H1 (cell line): Measurements from ENCODE around the gene CIROP. TPM values are rescaled to one million over a fixed set of nuclear protein-coding genes. Genes with fewer than 3 reads are reported as not detected.
A peak's percentile ranks its signal among the peaks of the same experiment; 100 is the strongest.

Source experiments
- CTCF ChIA-PET: fragments of 300-600 bp; sonication (Branson Sonifier 250); formaldehyde crosslinking; loops from one replicate; lab custom pipeline; 2021; ENCODE audit not compliant: partially characterized antibody; lab: Charles Lee
- POLR2A ChIA-PET: fragments of 300-600 bp; sonication (Branson Sonifier 250); formaldehyde crosslinking; loops from one replicate; lab custom pipeline; 2021; ENCODE audit warnings: inconsistent platforms; ENCODE audit not compliant: partially characterized antibody; lab: Charles Lee
- DNase-seq, 2 experiments: peaks; one replicate each; pipeline versions ENCODE4 v3.0.0 to v3.0.0-alpha.2; 2010 to 2022; ENCODE audit warnings: low spot score in 2 of 2, low read depth in 1 of 2, mixed read lengths in 1 of 2
- FAIRE-seq: peaks from 2 replicates; lab custom pipeline; 2011; peaks lifted over from hg19 to GRCh38; lab: Jason Lieb, UNC
- H2AFZ ChIP-seq: 2 replicates; pipeline ENCODE4 v1.8.1; 2012; ENCODE audit warnings: low read length, inconsistent platforms
- H2AK5ac ChIP-seq: 2 replicates; pipeline ENCODE4 v1.6.1; 2013; ENCODE audit warnings: low read depth, low read length
- H2BK120ac ChIP-seq: replicated peaks from 2 replicates; pipeline ENCODE3; 2013; ENCODE audit warnings: low read depth, low read length, inconsistent platforms
- H2BK12ac ChIP-seq: 2 replicates; pipeline ENCODE4 v1.6.1; 2013; ENCODE audit warnings: low read depth, low read length
- H2BK15ac ChIP-seq: 2 replicates; pipeline ENCODE4 v1.6.1; 2013; ENCODE audit warnings: low read length
- H2BK20ac ChIP-seq: 2 replicates; pipeline ENCODE4 v1.6.1; 2013; ENCODE audit warnings: low read length
- H2BK5ac ChIP-seq: 2 replicates; pipeline ENCODE4 v1.6.1; 2013; ENCODE audit warnings: low read depth, low read length
- H3K14ac ChIP-seq: 2 replicates; pipeline ENCODE4 v1.6.1; 2013; ENCODE audit warnings: inconsistent platforms; ENCODE audit not compliant: insufficient read length
- H3K18ac ChIP-seq: 2 replicates; pipeline ENCODE4 v1.6.1; 2013; ENCODE audit warnings: low read length; ENCODE audit errors: extremely low read depth
- H3K23ac ChIP-seq: 2 replicates; pipeline ENCODE4 v1.6.1; 2013; ENCODE audit warnings: inconsistent platforms; ENCODE audit not compliant: insufficient read length
- H3K23me2 ChIP-seq: 2 replicates; pipeline ENCODE4 v1.6.1; 2013; ENCODE audit warnings: low read depth, low read length
- H3K27ac ChIP-seq: 2 replicates; pipeline ENCODE4 v1.6.1; 2011; ENCODE audit warnings: low read depth, low read length, inconsistent platforms
- H3K27me3 ChIP-seq, 4 experiments: replicated peaks in 1 of 4; 1 replicate in 1 of 4; 2 replicates in 3 of 4; pipeline versions ENCODE4 v1.6.1 to v1.8.1; 2011 to 2013; ENCODE audit warnings: low read length in 3 of 4, mild to moderate bottlenecking in 3 of 4, inconsistent platforms in 2 of 4, mixed read lengths in 2 of 4, moderate library complexity in 1 of 4; ENCODE audit not compliant: control insufficient read depth in 3 of 4, insufficient read depth in 3 of 4; ENCODE audit errors: extremely low read depth in 1 of 4
- H3K36me3 ChIP-seq, 4 experiments: 2 replicates each; pipeline versions ENCODE4 v1.6.1 to v1.8.1; 2011 to 2013; ENCODE audit warnings: mild to moderate bottlenecking in 4 of 4, low read length in 3 of 4, moderate library complexity in 2 of 4, control low read depth in 1 of 4, inconsistent platforms in 1 of 4; ENCODE audit not compliant: insufficient read depth in 4 of 4, control insufficient read depth in 2 of 4
- H3K4ac ChIP-seq: replicated peaks from 2 replicates; pipeline ENCODE3; 2013; ENCODE audit warnings: low read length, low read depth, mixed read lengths, inconsistent platforms; ENCODE audit not compliant: insufficient read length
- H3K4me1 ChIP-seq, 4 experiments: replicated peaks in 1 of 4; 1 replicate in 1 of 4; 2 replicates in 3 of 4; pipeline versions ENCODE4 v1.6.1 to v1.8.1; 2011 to 2013; ENCODE audit warnings: low read length in 3 of 4, inconsistent platforms in 2 of 4, mixed read lengths in 1 of 4; ENCODE audit not compliant: insufficient read depth in 4 of 4, control insufficient read depth in 3 of 4
- H3K4me2 ChIP-seq, 2 experiments: 2 replicates each; pipeline versions ENCODE4 v1.6.1 to v1.8.1; 2011 to 2013; ENCODE audit warnings: low read depth in 2 of 2, low read length in 2 of 2, control low read depth in 1 of 2, inconsistent platforms in 1 of 2, mild to moderate bottlenecking in 1 of 2; ENCODE audit not compliant: insufficient read depth in 1 of 2
- H3K4me3 ChIP-seq, 4 experiments: fragments of 200-600, 300-600 bp in 1 of 4; sonication (generic), shearing (Covaris generic), sonication (Bioruptor Twin) in 1 of 4; 2 replicates each; pipeline versions ENCODE4 v1.5.1 to v1.8.1; 2011 to 2016; ENCODE audit warnings: low read length in 4 of 4, low read depth in 3 of 4, control low read depth in 2 of 4, inconsistent platforms in 2 of 4, mild to moderate bottlenecking in 2 of 4, mixed read lengths in 1 of 4, moderate library complexity in 1 of 4; ENCODE audit not compliant: insufficient read depth in 2 of 4; ENCODE audit errors: extremely low read depth in 1 of 4
- H3K56ac ChIP-seq: replicated peaks from 2 replicates; pipeline ENCODE3; 2013; ENCODE audit warnings: low read depth, mild to moderate bottlenecking, mixed read lengths, low read length, inconsistent platforms; ENCODE audit not compliant: insufficient read length
- H3K79me1 ChIP-seq: 2 replicates; pipeline ENCODE4 v1.6.1; 2013; ENCODE audit warnings: low read depth, low read length, control low read depth
- H3K79me2 ChIP-seq, 2 experiments: 2 replicates each; pipeline versions ENCODE4 v1.6.1 to v1.8.1; 2012 to 2013; ENCODE audit warnings: low read length in 2 of 2, mild to moderate bottlenecking in 2 of 2, inconsistent platforms in 1 of 2; ENCODE audit not compliant: insufficient read depth in 2 of 2, control insufficient read depth in 1 of 2
- H3K9ac ChIP-seq, 4 experiments: replicated peaks in 1 of 4; 1 replicate in 1 of 4; 2 replicates in 3 of 4; pipeline versions ENCODE4 v1.6.1 to v1.8.1; 2011 to 2013; ENCODE audit warnings: low read depth in 3 of 4, low read length in 3 of 4, control low read depth in 2 of 4, mild to moderate bottlenecking in 2 of 4, moderate library complexity in 2 of 4, inconsistent platforms in 1 of 4; ENCODE audit errors: extremely low read depth in 1 of 4
- H3K9me3 ChIP-seq, 2 experiments: 2 replicates each; pipeline versions ENCODE4 v1.6.1 to v1.8.1; 2012 to 2013; ENCODE audit warnings: mild to moderate bottlenecking in 2 of 2, moderate library complexity in 2 of 2, control low read depth in 1 of 2, inconsistent platforms in 1 of 2, low read depth in 1 of 2, low read length in 1 of 2, mixed read lengths in 1 of 2; ENCODE audit not compliant: insufficient read depth in 2 of 2
- H4K20me1 ChIP-seq, 2 experiments: replicated peaks in 1 of 2; 2 replicates each; pipeline versions ENCODE3 to v1.8.1; 2011 to 2013; ENCODE audit warnings: inconsistent platforms in 2 of 2, low read length in 2 of 2, mild to moderate bottlenecking in 1 of 2; ENCODE audit not compliant: insufficient read depth in 2 of 2, control insufficient read depth in 1 of 2
- H4K5ac ChIP-seq: 2 replicates; pipeline ENCODE4 v1.6.1; 2013; ENCODE audit warnings: low read length, low read depth, mixed read lengths, inconsistent platforms; ENCODE audit not compliant: insufficient read length
- H4K8ac ChIP-seq: 2 replicates; pipeline ENCODE4 v1.8.0; 2013; ENCODE audit warnings: mild to moderate bottlenecking, moderate library complexity, low read length, inconsistent platforms; ENCODE audit not compliant: insufficient read depth; ENCODE audit errors: extremely low read depth
- H4K91ac ChIP-seq: replicated peaks from 2 replicates; pipeline ENCODE3; 2013; ENCODE audit warnings: low read length, mixed read lengths, inconsistent platforms; ENCODE audit not compliant: insufficient read length
- GABPA ChIP-seq: IDR thresholded peaks from 2 replicates; pipeline ENCODE4 v1.6.1; 2011; ENCODE audit warnings: mild to moderate bottlenecking, low read length, moderate library complexity, borderline replicate concordance; ENCODE audit not compliant: insufficient read depth
- RFX5 ChIP-seq: IDR thresholded peaks from 2 replicates; pipeline ENCODE4 v1.6.1; 2011; ENCODE audit warnings: low read depth, low read length, improper control_type of control experiment, borderline replicate concordance
- RNF2 ChIP-seq: fragments of 200-900, 300-1000 bp; sonication (generic); IDR thresholded peaks from 2 replicates; pipeline ENCODE4 v1.7.1; 2016; ENCODE audit warnings: borderline replicate concordance, low read depth, mild to moderate bottlenecking, antibody characterized with exemption, low read length; ENCODE audit not compliant: poor library complexity, severe bottlenecking; ENCODE audit errors: missing control alignments
- WGBS, 2 experiments: shearing (Covaris generic) in 1 of 2; methylation state at CpG; one replicate each; pipeline versions ENCODE4 v1.1.6 to v1.1.7; 2013 to 2015; ENCODE audit warnings: low lambda C conversion rate in 2 of 2, mixed read lengths in 2 of 2, inconsistent platforms in 1 of 2, low coverage in 1 of 2, missing lambda C conversion rate in 1 of 2; ENCODE audit not compliant: insufficient replicate concordance in 2 of 2, insufficient coverage in 1 of 2, insufficient read length in 1 of 2; ENCODE audit errors: extremely low coverage in 1 of 2, missing lambda C conversion rate in 1 of 2; 5-methylcytosine and 5-hydroxymethylcytosine counted together
- polyA plus RNA-seq, 7 experiments: library from polyadenylated mRNA; depleted of rRNA in 3 of 7; stranded (reverse) in 5 of 7; unstranded in 2 of 7; fragments of >200 nt in 5 of 7; fragments of 200-250 nt in 2 of 7; gene quantifications; 1 replicate in 5 of 7; 2 replicates in 1 of 7; 4 replicates in 1 of 7; pipeline versions ENCODE4 v1.2.1 to v1.2.3, GENCODE V29; 2011 to 2013; ENCODE audit warnings: missing spikeins in 2 of 7, mixed read lengths in 2 of 7
- total RNA-seq: library from RNA; stranded (reverse); fragmentation: NEBNext Ultra II Directional; extraction: Animal tissue kit (Norgen Biotek cat#: 25700); gene quantifications from 2 replicates; pipeline ENCODE4 v1.2.1, GENCODE V29; 2021

CIROP gene
- total and polyA plus RNA-seq, 2 of the 8 experiments (the other 6 are each of a cell fraction or from before 2014, with no cell fraction given) = 0.06 TPM; not detected in 1

DNA sequence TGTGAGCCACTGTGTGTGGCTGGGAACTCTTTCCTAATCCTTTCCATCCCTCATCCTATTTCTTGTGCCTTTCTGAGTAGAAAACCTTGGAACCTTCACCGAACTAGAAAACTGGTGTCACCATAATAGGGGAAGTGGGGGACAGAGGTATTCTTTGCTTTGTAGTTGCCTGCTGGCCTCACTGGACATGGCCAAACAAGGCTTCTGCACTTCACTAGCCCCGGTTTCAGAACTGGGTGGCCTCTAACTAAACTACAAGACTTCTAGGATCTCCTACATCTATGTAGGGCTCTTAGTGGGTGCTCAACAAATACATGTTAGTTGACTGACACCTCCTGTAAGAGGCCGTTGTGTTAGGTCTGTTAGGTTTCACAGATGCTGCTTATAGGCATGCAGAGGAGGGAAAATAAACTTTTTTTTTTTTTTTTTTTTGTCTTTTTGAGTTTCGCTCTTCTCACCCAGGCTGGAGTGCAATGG is 597 bp upstream of the CIROP start:
- H3K79me2 ChIP-seq = no peaks in the 10 kb centered on the region

More for the DNA sequence above, 597 bp upstream of the CIROP start:
- Histone ChIP-seq H2BK5ac (no peak overlapping the region; the same call in 1 of the 2 replicates), H3K27ac (no peak overlapping the region), H3K9me3 (peaks cover 3 to 4% of the 10 kb centered on the region in 2 experiments; a peak in 2 of 4 replicates), H3K36me3 (no peaks in the 10 kb centered on the region), H4K5ac (no peak overlapping the region), H3K23me2 (no peaks in the 10 kb centered on the region), H4K8ac (no peak overlapping the region), H3K27me3 (no peaks in the 10 kb centered on the region; a peak in 2 of 7 replicates), H3K56ac (no peak overlapping the region), H2BK12ac (peak overlapping the region; percentile 75; the same call in 1 of the 2 replicates), H2AK5ac (no peak overlapping the region), H3K4me1 (peaks cover 6 to 15% (median 9%) of the 10 kb centered on the region in 4 experiments; a peak in 4 of 7 replicates), H4K91ac (no peak overlapping the region), H3K4me3 (no peak overlapping the region), H3K4me2 (no peak overlapping the region), H2BK120ac (no peak overlapping the region), H3K9ac (no peak overlapping the region), H2BK15ac (peak overlapping the region; percentile 12; the same call in 1 of the 2 replicates), H3K79me1 (no peaks in the 10 kb centered on the region), H3K4ac (no peak overlapping the region), H3K18ac (no peak overlapping the region), H3K14ac (no peak overlapping the region), H4K20me1 (no peaks in the 10 kb centered on the region), H2AFZ (no peak overlapping the region), H2BK20ac (no peak overlapping the region)
- DNase-seq (peak in 1 of 2 experiments; percentile 36), FAIRE-seq (no peak)
- WGBS, 2 experiments = 95% methylated on average over 4 of the region's 4 CpGs; no CpG with 5 or more reads in 1 of the 2 experiments
- no peak for TF ChIP-seq RFX5
- no peak for TF ChIP-seq GABPA
- TF ChIP-seq RNF2 = no peak
- TF ChIP-seq, all 59 proteins: peak for 0
- H3K23ac ChIP-seq = no peak overlapping the region
- ChIA-PET POLR2A (interaction anchor here (0.7 to 3.0 kb wide), 3 partner anchors 10 to 34 kb away, joined by 4 to 14 read pairs (median 12); partner anchors contain the start of genes ACIN1 and C14orf119), CTCF (no interaction called here)
